ENCODE measurements around the gene SYPL2.

- TF ChIP-seq POLR2A (IDR thresholded peaks at IDR 0.05) = no peak
- no peak for TF ChIP-seq EP300 (IDR thresholded peaks at IDR 0.05)
These were observed 26.4 kb downstream of the SYPL2 start for GRCh38 chr1:109492779-109493178.

Data from tibial nerve (tissue), 3 donors.